HepG2 (cell line): Measurements from ENCODE around the gene EGFL8. TPM values are rescaled to one million over a fixed set of nuclear protein-coding genes. Genes with fewer than 3 reads are reported as not detected.

Source experiments
- ASH2L ChIP-seq: fragments of 300-600, 200-600 bp; sonication (generic); IDR thresholded peaks from 2 replicates; pipeline ENCODE4 v1.7.0; 2017; ENCODE audit warnings: low read depth, mild to moderate bottlenecking, moderate library complexity, mixed read lengths, low read length; ENCODE audit not compliant: insufficient read length
- GRHL1 ChIP-seq: sonication (generic); formaldehyde crosslinking; conservative IDR thresholded peaks from 2 replicates; pipeline ENCODE4 v1.8.0; 2022; ENCODE audit warnings: missing genetic modification reagents
- HBP1 ChIP-seq: IDR thresholded peaks from 2 replicates; pipeline ENCODE4 v1.6.1; 2016; ENCODE audit warnings: low read depth, control low read depth
- IKZF4 ChIP-seq: sonication (generic); formaldehyde crosslinking; IDR thresholded peaks from 2 replicates; pipeline ENCODE4 v1.5.1; 2020; ENCODE audit warnings: borderline replicate concordance, mild to moderate bottlenecking, low read depth, missing genetic modification reagents; ENCODE audit errors: not compliant biosample characterization
- IRX3 ChIP-seq: sonication (generic); formaldehyde crosslinking; IDR thresholded peaks from 2 replicates; pipeline ENCODE4 v1.8.1; 2023; ENCODE audit warnings: mild to moderate bottlenecking, low read depth, missing genetic modification reagents, borderline replicate concordance
- KLF13 ChIP-seq: sonication (generic); formaldehyde crosslinking; IDR thresholded peaks from 2 replicates; pipeline ENCODE4 v1.4.0; 2020; ENCODE audit warnings: mild to moderate bottlenecking, missing genetic modification reagents
- MXI1 ChIP-seq: IDR thresholded peaks from 3 replicates; pipeline ENCODE4 v1.6.1; 2012; ENCODE audit warnings: low read depth, low read length, inconsistent platforms, borderline replicate concordance
- RXRA ChIP-seq: sonication (generic); formaldehyde crosslinking; IDR thresholded peaks from 2 replicates; pipeline ENCODE4 v1.5.1; 2020; ENCODE audit warnings: missing genetic modification reagents
- TBX3 ChIP-seq: fragments of 450-650 bp; IDR thresholded peaks from 2 replicates; pipeline ENCODE4 v1.6.1; 2017; ENCODE audit warnings: antibody characterized with exemption, mild to moderate bottlenecking, inconsistent platforms, borderline replicate concordance
- TFDP2 ChIP-seq: sonication (generic); formaldehyde crosslinking; IDR thresholded peaks from 2 replicates; pipeline ENCODE4 v1.4.0; 2020; ENCODE audit warnings: missing genetic modification reagents
- TRIM22 ChIP-seq: fragments of 450-650 bp; IDR thresholded peaks from 2 replicates; pipeline ENCODE4 v1.6.1; 2017
- ZFP91 ChIP-seq: sonication (generic); formaldehyde crosslinking; IDR thresholded peaks from 2 replicates; pipeline ENCODE4 v1.9.0; 2022; ENCODE audit warnings: missing genetic modification reagents, mild to moderate bottlenecking, borderline replicate concordance
- ZNF225 ChIP-seq: sonication (generic); formaldehyde crosslinking; IDR thresholded peaks from 2 replicates; pipeline ENCODE4 v1.4.0; 2020; ENCODE audit warnings: mild to moderate bottlenecking, missing genetic modification reagents
- ZNF282 ChIP-seq: fragments of 450-650 bp; IDR thresholded peaks from 2 replicates; pipeline ENCODE4 v1.6.1; 2018; ENCODE audit not compliant: partially characterized antibody
- ZNF572 ChIP-seq: sonication (generic); formaldehyde crosslinking; IDR thresholded peaks from 2 replicates; pipeline ENCODE4 v1.5.1; 2020; ENCODE audit warnings: mild to moderate bottlenecking, missing genetic modification reagents
- ZNF747 ChIP-seq: sonication (generic); formaldehyde crosslinking; IDR thresholded peaks from 2 replicates; pipeline ENCODE4 v1.8.1; 2023; ENCODE audit warnings: missing genetic modification reagents, mild to moderate bottlenecking, borderline replicate concordance
- ZNF770 ChIP-seq: sonication (generic); formaldehyde crosslinking; IDR thresholded peaks from 2 replicates; pipeline ENCODE4 v1.5.0; 2020; ENCODE audit warnings: mild to moderate bottlenecking, missing genetic modification reagents
- ZNF891 ChIP-seq: sonication (generic); formaldehyde crosslinking; IDR thresholded peaks from 2 replicates; pipeline ENCODE4 v1.5.0; 2020; ENCODE audit warnings: mild to moderate bottlenecking, missing genetic modification reagents
- polyA plus RNA-seq, 8 experiments: library from polyadenylated mRNA; depleted of rRNA in 3 of 8; stranded (reverse) in 7 of 8; unstranded in 1 of 8; fragments of >200 nt; fragmentation: Illumina TruSeq in 4 of 8; extraction: Trizol in 4 of 8; gene quantifications; 2 replicates each; pipeline versions ENCODE4 v1.2.1 to v1.2.3, GENCODE V29; 2011 to 2016; ENCODE audit warnings: low read depth in 4 of 8, missing spikeins in 1 of 8, mixed read lengths in 1 of 8; ENCODE audit not compliant: insufficient read depth in 1 of 8
- total RNA-seq, 5 experiments: library from RNA; depleted of rRNA; stranded (reverse); fragments of >200 nt; fragmentation: Illumina TruSeq; extraction: Trizol; gene quantifications; 2 replicates each; pipeline ENCODE4 v1.2.3, GENCODE V29; 2016; ENCODE audit warnings: low read depth in 1 of 5

Gene EGFL8
- total and polyA plus RNA-seq, 2 of the 13 experiments (the other 11 are each of a cell fraction or from before 2014, with no cell fraction given), result 10.0 to 11.5 TPM

GRCh38 chr6:32190911-32191677 lies 26.7 kb downstream of the EGFL8 start (continued):
- TF ChIP-seq ZFP91 (peak; percentile 44; the same call in 1 of the 2 replicates), ZNF891 (CRISPR knock-in tag) (no peak), IRX3 (CRISPR knock-in tag) (no peak), ASH2L (no peak), ZNF225 (CRISPR knock-in tag) (no peak), ZNF282 (no peak), ZNF747 (CRISPR knock-in tag) (0 out of 2 replicates have a peak, but pooled peaks have one; percentile 5), MXI1 (no peak), KLF13 (0 out of 2 replicates have a peak, but pooled peaks have one; percentile 20), RXRA (no peak), TBX3 (no peak), TFDP2 (CRISPR knock-in tag) (no peak), ZNF770 (CRISPR knock-in tag) (0 out of 2 replicates have a peak, but pooled peaks have one; percentile 8), IKZF4 (no peak), GRHL1 (CRISPR knock-in tag) (no peak), HBP1 (no peak), ZNF572 (CRISPR knock-in tag) (0 out of 2 replicates have a peak, but pooled peaks have one; percentile 82), TRIM22 (no peak)
